GM12878 (cell line): ENCODE measurements around the gene FASN. TPM values are rescaled to one million over a fixed set of nuclear protein-coding genes. Genes with fewer than 3 reads are reported as not detected.

Experiments used
- ATAC-seq: fragments of 200-7000 bp; cut with Tn5 transposase; 3 replicates; pipeline ENCODE4 v1.9.1; 2020; ENCODE audit warnings: mild to moderate bottlenecking, moderate library complexity
- BruUV-seq: library from RNA; stranded (reverse); fragments of 400-500 nt; replicated peaks from 2 replicates; lab custom pipeline; 2021; lab: Mats Ljungman, UMichigan
- CTCF ChIA-PET: fragments of 300-600 bp; sonication (Branson Sonifier 250); formaldehyde crosslinking; extraction: SDS; loops from one replicate; lab custom pipeline; 2021; ENCODE audit warnings: inconsistent platforms; lab: Yijun Ruan, JAX
- POLR2A ChIA-PET: fragments of 350-600 bp; formaldehyde crosslinking; extraction: SDS; loops from one replicate; lab custom pipeline; 2021; ENCODE audit warnings: inconsistent platforms; lab: Charles Lee
- RAD21 ChIA-PET: fragments of 300-600 bp; sonication (Branson Sonifier 250); formaldehyde crosslinking; loops from one replicate; lab custom pipeline; 2023; ENCODE audit warnings: antibody characterized with exemption; ENCODE audit not compliant: unreplicated experiment; lab: Charles Lee
- SMC1A ChIA-PET: fragments of 300-600 bp; sonication (Branson Sonifier 250); formaldehyde crosslinking; loops from one replicate; lab custom pipeline; 2023; ENCODE audit not compliant: unreplicated experiment, uncharacterized antibody; lab: Charles Lee
- DNase-seq: peaks from one replicate; pipeline ENCODE4 v3.0.0-alpha.2; 2011; ENCODE audit warnings: low read depth, low spot score
- FAIRE-seq: peaks from 3 replicates; lab custom pipeline; 2011; peaks lifted over from hg19 to GRCh38; lab: Jason Lieb, UNC
- H2AFZ ChIP-seq: 2 replicates; pipeline ENCODE4 v1.6.0; 2011; ENCODE audit warnings: low read depth, low read length, control low read depth; ENCODE audit not compliant: control insufficient read depth
- H3K27ac ChIP-seq: 2 replicates; pipeline ENCODE4 v1.5.1; 2011; ENCODE audit warnings: control low read depth; ENCODE audit not compliant: control insufficient read depth, insufficient read depth
- H3K27me3 ChIP-seq, 2 experiments: replicated peaks in 1 of 2; 2 replicates each; pipeline versions ENCODE4 v1.6.0 to v1.6.1; 2011; ENCODE audit warnings: low read length in 1 of 2; ENCODE audit not compliant: control insufficient read depth in 2 of 2, insufficient read depth in 2 of 2
- H3K36me3 ChIP-seq, 2 experiments: 2 replicates each; pipeline ENCODE4 v1.5.1; 2011; ENCODE audit warnings: low read length in 1 of 2; ENCODE audit not compliant: control insufficient read depth in 2 of 2, insufficient read depth in 2 of 2
- H3K4me1 ChIP-seq: 2 replicates; pipeline ENCODE4 v1.6.1; 2011; ENCODE audit warnings: mild to moderate bottlenecking, low read length, moderate library complexity, mixed read lengths; ENCODE audit not compliant: control insufficient read depth, insufficient read depth
- H3K4me2 ChIP-seq: 2 replicates; pipeline ENCODE4 v1.6.0; 2011; ENCODE audit warnings: control low read depth; ENCODE audit not compliant: control insufficient read depth, insufficient read depth
- H3K4me3 ChIP-seq: fragments of 200-600 bp; sonication (generic); 2 replicates; pipeline ENCODE4 v1.5.1; 2016
- H3K79me2 ChIP-seq: 2 replicates; pipeline ENCODE4 v1.6.0; 2011; ENCODE audit warnings: low read length; ENCODE audit not compliant: control insufficient read depth, insufficient read depth
- H3K9ac ChIP-seq: 2 replicates; pipeline ENCODE4 v1.8.0; 2011; ENCODE audit warnings: low read length, control low read depth, mixed read lengths; ENCODE audit not compliant: control insufficient read depth, insufficient read depth
- H3K9me3 ChIP-seq: replicated peaks from 3 replicates; pipeline ENCODE4 v1.5.1; 2011; ENCODE audit warnings: mild to moderate bottlenecking, low read length; ENCODE audit not compliant: control insufficient read depth, insufficient read depth
- H4K20me1 ChIP-seq: 2 replicates; pipeline ENCODE4 v1.6.0; 2011; ENCODE audit not compliant: control insufficient read depth, insufficient read depth
- CBFB ChIP-seq: IDR thresholded peaks from 2 replicates; pipeline ENCODE4 v1.6.1; 2016; ENCODE audit warnings: antibody characterized with exemption, low read depth
- CHD1 ChIP-seq: IDR thresholded peaks from 2 replicates; pipeline ENCODE4 v1.6.1; 2012; ENCODE audit warnings: low read depth, low read length, improper control_type of control experiment
- CREM ChIP-seq: IDR thresholded peaks from 2 replicates; pipeline ENCODE4 v1.6.1; 2014; ENCODE audit warnings: antibody characterized with exemption, low read depth
- DPF2 ChIP-seq: fragments of 450-650 bp; IDR thresholded peaks from 2 replicates; pipeline ENCODE4 v1.6.1; 2017; ENCODE audit warnings: mild to moderate bottlenecking
- EP300 ChIP-seq, 2 experiments: fragments of 150-350 bp in 1 of 2; IDR thresholded peaks; 2 replicates each; pipeline ENCODE4 v1.6.1; 2011 to 2012; ENCODE audit warnings: low read depth in 2 of 2, low read length in 2 of 2, borderline replicate concordance in 1 of 2, improper control_type of control experiment in 1 of 2, inconsistent platforms in 1 of 2; ENCODE audit not compliant: control insufficient read depth in 1 of 2
- FOXM1 ChIP-seq: IDR thresholded peaks from 2 replicates; pipeline ENCODE4 v1.6.1; 2012; ENCODE audit warnings: low read depth, mild to moderate bottlenecking, inconsistent platforms, low read length, moderate library complexity
- IKZF1 ChIP-seq: fragments of 450-650 bp; conservative IDR thresholded peaks from 2 replicates; pipeline ENCODE4 v1.6.1; 2017; ENCODE audit warnings: antibody characterized with exemption, mild to moderate bottlenecking
- IKZF2 ChIP-seq, 2 experiments: fragments of 450-650 bp; IDR thresholded peaks; 2 replicates each; pipeline ENCODE4 v1.6.1; 2017; ENCODE audit warnings: mild to moderate bottlenecking in 2 of 2, moderate library complexity in 2 of 2
- KDM1A ChIP-seq: fragments of 200-600 bp; sonication (generic); IDR thresholded peaks from 2 replicates; pipeline ENCODE4 v1.6.1; 2016; ENCODE audit warnings: borderline replicate concordance
- MXI1 ChIP-seq: fragments of 150-350 bp; IDR thresholded peaks from 2 replicates; pipeline ENCODE4 v1.6.1; 2011; ENCODE audit warnings: low read depth, mild to moderate bottlenecking, inconsistent platforms, low read length, improper control_type of control experiment
- NFYA ChIP-seq: IDR thresholded peaks from 2 replicates; pipeline ENCODE4 v1.6.1; 2011; ENCODE audit warnings: low read depth, mild to moderate bottlenecking, low read length, improper control_type of control experiment, borderline replicate concordance
- POLR2AphosphoS2 ChIP-seq: IDR thresholded peaks from 2 replicates; pipeline ENCODE4 v1.6.1; 2011; ENCODE audit warnings: low read depth, mild to moderate bottlenecking, low read length, improper control_type of control experiment, moderate library complexity
- RAD51 ChIP-seq: fragments of 450-650 bp; IDR thresholded peaks from 2 replicates; pipeline ENCODE4 v1.6.1; 2016; ENCODE audit warnings: moderate library complexity, mild to moderate bottlenecking, inconsistent platforms
- SMAD5 ChIP-seq: IDR thresholded peaks from 2 replicates; pipeline ENCODE4 v1.6.1; 2016; ENCODE audit warnings: antibody characterized with exemption, low read depth
- SMARCA5 ChIP-seq: fragments of 450-650 bp; IDR thresholded peaks from 2 replicates; pipeline ENCODE4 v1.6.1; 2017; ENCODE audit warnings: mild to moderate bottlenecking
- SMC3 ChIP-seq: IDR thresholded peaks from 2 replicates; pipeline ENCODE4 v1.6.1; 2011; ENCODE audit warnings: low read length, improper control_type of control experiment, borderline replicate concordance
- SUZ12 ChIP-seq: fragments of 200-600 bp; sonication (generic); IDR thresholded peaks from one replicate; pipeline ENCODE4 v1.6.1; 2018; ENCODE audit warnings: antibody characterized with exemption, mild to moderate bottlenecking; ENCODE audit not compliant: unreplicated experiment
- WRNIP1 ChIP-seq: IDR thresholded peaks from 2 replicates; pipeline ENCODE4 v1.6.1; 2011; ENCODE audit warnings: low read depth, low read length, improper control_type of control experiment, borderline replicate concordance
- ZBED1 ChIP-seq: IDR thresholded peaks from 2 replicates; pipeline ENCODE4 v1.6.1; 2016; ENCODE audit warnings: borderline replicate concordance
- WGBS: methylation state at CpG from one replicate; pipeline ENCODE4 v1.1.6; 2016; ENCODE audit warnings: low lambda C conversion rate; ENCODE audit not compliant: insufficient replicate concordance, insufficient coverage; ENCODE audit errors: missing lambda C conversion rate; 5-methylcytosine and 5-hydroxymethylcytosine counted together
- in situ Hi-C: fragments of 300-500 bp; cut with MboI; formaldehyde crosslinking; loops from 9 replicates; pipeline ENCODE4 v1.14.3; 2018; ENCODE audit warnings: mixed read lengths
- intact Hi-C: fragments of 100-400 bp; cut with micrococcal nuclease; formaldehyde crosslinking; loops from one replicate; pipeline ENCODE4 v1.14.2; 2022; ENCODE audit not compliant: unreplicated experiment
- polyA plus RNA-seq, 11 experiments: library from polyadenylated mRNA; depleted of rRNA in 4 of 11; unstranded in 6 of 11; stranded (reverse) in 5 of 11; fragments of >200 nt; fragmentation: Nextera tagmentation in 4 of 11; fragmentation: Illumina TruSeq in 1 of 11; extraction: Ambion mirVana in 4 of 11; extraction: Trizol in 1 of 11; gene quantifications; 1 replicate in 1 of 11; 2 replicates in 10 of 11; pipeline versions ENCODE4 v1.2.1 to v1.2.3, GENCODE V29; 2011 to 2016; ENCODE audit warnings: inconsistent platforms in 2 of 11, missing spikeins in 2 of 11, low read depth in 1 of 11
- total RNA-seq, 4 experiments: library from RNA; depleted of rRNA in 3 of 4; stranded (reverse); fragments of >200 nt in 3 of 4; fragmentation: Illumina TruSeq in 1 of 4; extraction: Trizol in 1 of 4; gene quantifications; 2 replicates each; pipeline versions ENCODE4 v1.2.1 to v1.2.3, GENCODE V29; 2013 to 2021
- TF ChIP-seq, protein P1 (sequence below): IDR thresholded peaks from 2 replicates; pipeline ENCODE4 v1.6.1; 2011; ENCODE audit warnings: borderline replicate concordance, low read depth, mild to moderate bottlenecking, moderate library complexity, mixed read lengths, low read length; ENCODE audit not compliant: insufficient read depth; ENCODE audit errors: extremely low read length
- TF ChIP-seq, protein P2 (sequence below): IDR thresholded peaks from 2 replicates; pipeline ENCODE4 v1.6.1; 2011; ENCODE audit warnings: low read depth, mild to moderate bottlenecking, low read length, moderate library complexity, borderline replicate concordance; ENCODE audit errors: extremely low read depth

FASN gene
- total and polyA plus RNA-seq, 10 of the 15 experiments (the other 5 are each of a cell fraction or from before 2014, with no cell fraction given): 0.19 to 333 (median 30.4) TPM

DNA sequence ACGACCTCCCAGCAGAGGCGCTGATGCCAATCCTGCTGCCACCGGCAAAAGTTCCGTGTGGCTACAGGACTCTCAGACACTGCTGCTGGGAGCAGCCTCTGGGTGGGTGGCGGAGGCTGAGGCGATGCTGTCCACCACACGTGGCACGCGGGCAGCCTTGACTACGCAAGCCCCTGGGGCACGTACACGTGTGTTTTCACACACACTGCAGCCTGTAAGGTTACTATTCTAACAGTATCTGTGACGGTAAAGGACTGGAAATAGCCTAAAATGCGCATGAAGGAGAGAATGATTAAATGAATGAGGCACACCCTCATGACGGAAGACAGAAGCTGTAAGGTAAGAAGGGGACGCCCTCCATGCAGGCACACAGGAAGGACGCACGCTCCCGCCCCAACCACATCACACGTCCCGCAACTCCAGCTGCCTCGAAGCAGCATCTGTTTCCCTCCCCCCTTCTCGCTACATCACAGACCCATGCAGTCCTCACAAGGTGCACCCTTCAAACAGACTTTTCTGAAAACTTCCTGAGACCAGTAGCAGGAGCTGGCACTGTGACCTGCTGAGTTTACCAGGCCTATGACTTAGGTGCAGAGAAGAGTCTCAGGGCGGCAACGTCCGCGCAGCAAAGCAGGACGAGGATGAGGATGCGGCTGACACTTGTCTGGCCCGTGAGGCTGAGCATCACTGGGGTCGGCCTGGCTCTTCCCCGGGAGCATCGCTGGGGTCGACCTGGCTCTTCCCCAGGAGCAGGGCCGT, 28.7 kb upstream of the FASN start (continued):
- no peak for TF ChIP-seq SMARCA5

DNA sequence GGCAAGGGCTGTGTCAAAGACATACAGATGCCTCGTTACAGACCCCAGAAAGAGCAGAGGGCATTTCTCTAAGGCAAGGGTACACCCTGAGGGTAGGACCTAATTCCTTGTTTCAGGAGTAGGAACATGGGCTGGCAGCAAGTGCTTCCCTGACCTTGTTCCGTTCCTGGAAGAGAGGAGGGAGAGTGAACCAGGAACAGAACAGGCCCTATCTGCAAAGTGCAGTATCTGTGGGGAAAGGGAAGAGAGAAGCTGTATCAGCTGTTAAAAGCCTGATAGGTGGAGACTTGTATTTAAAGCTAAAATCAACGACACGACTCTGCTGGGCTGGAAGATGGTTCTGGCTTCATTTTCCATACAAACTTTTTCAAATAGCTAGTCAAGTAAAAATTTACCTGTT, 26.1 kb upstream of the FASN start:
- ATAC-seq: no peak
- intact Hi-C loops (no loop called here), in situ Hi-C loops (no loop called here)
- ChIA-PET RAD21 (interaction anchor here (0.6 kb wide), 2 partner anchors 147 to 829 kb away, joined by 3 to 5 read pairs; partner anchors contain the start of gene SLC38A10), SMC1A (interaction anchor here (0.8 to 0.9 kb wide), 2 partner anchors 20 to 96 kb away, joined by 3 read pairs; no protein-coding TSS in a partner anchor), POLR2A (interaction anchor here (0.6 kb wide), 2 partner anchors 114 to 952 kb away, joined by 3 to 6 read pairs; no protein-coding TSS in a partner anchor), CTCF (no interaction called here)
- no peak for FAIRE-seq
- no peak overlapping the region for H3K27ac ChIP-seq
- no peaks in the 10 kb centered on the region for H4K20me1 ChIP-seq
- TF ChIP-seq IKZF1 (no peak), KDM1A (no peak), CHD1 (no peak), IKZF2 (IDR thresholded peaks at IDR 0.05) (no peak), CBFB (no peak), DPF2 (no peak), SMAD5 (no peak), NFYA (no peak), WRNIP1 (no peak), EP300 (IDR thresholded peaks at IDR 0.05; ENCODE audit: borderline replicate concordance in 1 of 2, control insufficient read depth in 1 of 2, low read depth in 2 of 2, low read length in 2 of 2) (no peak), POLR2AphosphoS2 (no peak), MXI1 (no peak), SUZ12 (no peak), CREM (no peak), ZBED1 (no peak), SMC3 (no peak), RAD51 (no peak), FOXM1 (no peak)
- TF ChIP-seq, protein P1, sequence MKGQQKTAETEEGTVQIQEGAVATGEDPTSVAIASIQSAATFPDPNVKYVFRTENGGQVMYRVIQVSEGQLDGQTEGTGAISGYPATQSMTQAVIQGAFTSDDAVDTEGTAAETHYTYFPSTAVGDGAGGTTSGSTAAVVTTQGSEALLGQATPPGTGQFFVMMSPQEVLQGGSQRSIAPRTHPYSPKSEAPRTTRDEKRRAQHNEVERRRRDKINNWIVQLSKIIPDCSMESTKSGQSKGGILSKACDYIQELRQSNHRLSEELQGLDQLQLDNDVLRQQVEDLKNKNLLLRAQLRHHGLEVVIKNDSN: no peak
- TF ChIP-seq, protein P2, sequence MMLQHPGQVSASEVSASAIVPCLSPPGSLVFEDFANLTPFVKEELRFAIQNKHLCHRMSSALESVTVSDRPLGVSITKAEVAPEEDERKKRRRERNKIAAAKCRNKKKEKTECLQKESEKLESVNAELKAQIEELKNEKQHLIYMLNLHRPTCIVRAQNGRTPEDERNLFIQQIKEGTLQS: no peak
- H3K79me2 ChIP-seq: no peaks in the 10 kb centered on the region
- no peaks in the 10 kb centered on the region for H3K4me1 ChIP-seq
- H3K27me3 ChIP-seq: no peaks in the 10 kb centered on the region
- no peak overlapping the region for H3K9ac ChIP-seq
- H3K4me2 ChIP-seq: no peak overlapping the region
- no peaks in the 10 kb centered on the region for H3K36me3 ChIP-seq
- no TSS peak for BruUV-seq
- no peak for DNase-seq
- no peak overlapping the region for H3K4me3 ChIP-seq
- H2AFZ ChIP-seq: no peak overlapping the region
- 68% methylated on average over 4 of the region's 4 CpGs for WGBS
- H3K9me3 ChIP-seq: no peaks in the 10 kb centered on the region
